SK-N-SH (cell line): Measurements from ENCODE around the gene ZBTB6.

Experiments
- EP300 ChIP-seq, 2 experiments: IDR thresholded peaks; 2 replicates each; pipeline versions ENCODE4 v1.4.0 to v1.6.1; 2012; ENCODE audit warnings: borderline replicate concordance in 1 of 2, low read depth in 1 of 2, low read length in 1 of 2
- POLR2AphosphoS5 ChIP-seq: IDR thresholded peaks from 2 replicates; pipeline ENCODE4 v1.6.1; 2012; ENCODE audit warnings: low read depth, low read length
- TCF12 ChIP-seq: IDR thresholded peaks from 2 replicates; pipeline ENCODE4 v1.4.0; 2012
- TF ChIP-seq, protein P1 (sequence below): IDR thresholded peaks from 2 replicates; pipeline ENCODE4; 2012
- TF ChIP-seq, protein P2 (sequence below): fragments of 200-600 bp; sonication (generic); IDR thresholded peaks from 2 replicates; pipeline ENCODE4 v1.6.1; 2017; ENCODE audit warnings: antibody characterized with exemption, mild to moderate bottlenecking, moderate library complexity
- TF ChIP-seq, protein P3 (sequence below): fragments of 150-350 bp; IDR thresholded peaks from 2 replicates; pipeline ENCODE4 v1.6.1; 2017; ENCODE audit warnings: antibody characterized with exemption, low read length, low read depth, borderline replicate concordance
- TF ChIP-seq, protein P4 (sequence below): IDR thresholded peaks from 2 replicates; pipeline ENCODE4 v1.4.0; 2012; ENCODE audit warnings: low read depth, borderline replicate concordance
- TF ChIP-seq, protein P5 (sequence below): IDR thresholded peaks from 2 replicates; pipeline ENCODE4 v1.4.0; 2012; ENCODE audit warnings: low read depth

DNA sequence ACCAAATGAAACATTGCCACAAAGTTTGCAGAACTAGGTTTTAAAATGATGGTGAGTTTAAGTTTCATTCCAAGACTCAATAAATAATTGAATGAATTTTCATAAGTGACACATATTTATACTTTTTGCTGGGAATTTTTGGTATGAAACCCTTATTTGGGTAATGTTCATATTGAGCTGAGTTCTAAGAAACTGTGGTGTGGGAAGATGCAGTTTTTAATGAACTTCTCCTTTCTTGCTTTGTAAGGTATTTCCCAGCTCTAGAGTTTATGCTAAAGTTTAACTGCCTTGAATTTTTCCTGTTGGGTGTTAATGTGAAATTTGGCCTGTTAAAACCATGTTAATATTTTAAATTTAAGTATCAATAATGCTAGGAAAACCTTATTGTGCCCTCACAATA lies 42.8 kb upstream of the ZBTB6 start:
- TF ChIP-seq, protein P1, sequence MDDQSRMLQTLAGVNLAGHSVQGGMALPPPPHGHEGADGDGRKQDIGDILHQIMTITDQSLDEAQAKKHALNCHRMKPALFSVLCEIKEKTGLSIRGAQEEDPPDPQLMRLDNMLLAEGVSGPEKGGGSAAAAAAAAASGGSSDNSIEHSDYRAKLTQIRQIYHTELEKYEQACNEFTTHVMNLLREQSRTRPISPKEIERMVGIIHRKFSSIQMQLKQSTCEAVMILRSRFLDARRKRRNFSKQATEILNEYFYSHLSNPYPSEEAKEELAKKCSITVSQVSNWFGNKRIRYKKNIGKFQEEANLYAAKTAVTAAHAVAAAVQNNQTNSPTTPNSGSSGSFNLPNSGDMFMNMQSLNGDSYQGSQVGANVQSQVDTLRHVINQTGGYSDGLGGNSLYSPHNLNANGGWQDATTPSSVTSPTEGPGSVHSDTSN: no peak
- TF ChIP-seq, protein P2, sequence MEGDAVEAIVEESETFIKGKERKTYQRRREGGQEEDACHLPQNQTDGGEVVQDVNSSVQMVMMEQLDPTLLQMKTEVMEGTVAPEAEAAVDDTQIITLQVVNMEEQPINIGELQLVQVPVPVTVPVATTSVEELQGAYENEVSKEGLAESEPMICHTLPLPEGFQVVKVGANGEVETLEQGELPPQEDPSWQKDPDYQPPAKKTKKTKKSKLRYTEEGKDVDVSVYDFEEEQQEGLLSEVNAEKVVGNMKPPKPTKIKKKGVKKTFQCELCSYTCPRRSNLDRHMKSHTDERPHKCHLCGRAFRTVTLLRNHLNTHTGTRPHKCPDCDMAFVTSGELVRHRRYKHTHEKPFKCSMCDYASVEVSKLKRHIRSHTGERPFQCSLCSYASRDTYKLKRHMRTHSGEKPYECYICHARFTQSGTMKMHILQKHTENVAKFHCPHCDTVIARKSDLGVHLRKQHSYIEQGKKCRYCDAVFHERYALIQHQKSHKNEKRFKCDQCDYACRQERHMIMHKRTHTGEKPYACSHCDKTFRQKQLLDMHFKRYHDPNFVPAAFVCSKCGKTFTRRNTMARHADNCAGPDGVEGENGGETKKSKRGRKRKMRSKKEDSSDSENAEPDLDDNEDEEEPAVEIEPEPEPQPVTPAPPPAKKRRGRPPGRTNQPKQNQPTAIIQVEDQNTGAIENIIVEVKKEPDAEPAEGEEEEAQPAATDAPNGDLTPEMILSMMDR: no peak
- no peak for TF ChIP-seq POLR2AphosphoS5
- no peak for TF ChIP-seq TCF12
- no peak for TF ChIP-seq EP300 (IDR thresholded peaks at IDR 0.05; ENCODE audit: borderline replicate concordance in 1 of 2, low read depth in 1 of 2, low read length in 1 of 2)
- TF ChIP-seq, protein P3, sequence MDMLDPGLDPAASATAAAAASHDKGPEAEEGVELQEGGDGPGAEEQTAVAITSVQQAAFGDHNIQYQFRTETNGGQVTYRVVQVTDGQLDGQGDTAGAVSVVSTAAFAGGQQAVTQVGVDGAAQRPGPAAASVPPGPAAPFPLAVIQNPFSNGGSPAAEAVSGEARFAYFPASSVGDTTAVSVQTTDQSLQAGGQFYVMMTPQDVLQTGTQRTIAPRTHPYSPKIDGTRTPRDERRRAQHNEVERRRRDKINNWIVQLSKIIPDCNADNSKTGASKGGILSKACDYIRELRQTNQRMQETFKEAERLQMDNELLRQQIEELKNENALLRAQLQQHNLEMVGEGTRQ: no peak
- TF ChIP-seq, protein P4, sequence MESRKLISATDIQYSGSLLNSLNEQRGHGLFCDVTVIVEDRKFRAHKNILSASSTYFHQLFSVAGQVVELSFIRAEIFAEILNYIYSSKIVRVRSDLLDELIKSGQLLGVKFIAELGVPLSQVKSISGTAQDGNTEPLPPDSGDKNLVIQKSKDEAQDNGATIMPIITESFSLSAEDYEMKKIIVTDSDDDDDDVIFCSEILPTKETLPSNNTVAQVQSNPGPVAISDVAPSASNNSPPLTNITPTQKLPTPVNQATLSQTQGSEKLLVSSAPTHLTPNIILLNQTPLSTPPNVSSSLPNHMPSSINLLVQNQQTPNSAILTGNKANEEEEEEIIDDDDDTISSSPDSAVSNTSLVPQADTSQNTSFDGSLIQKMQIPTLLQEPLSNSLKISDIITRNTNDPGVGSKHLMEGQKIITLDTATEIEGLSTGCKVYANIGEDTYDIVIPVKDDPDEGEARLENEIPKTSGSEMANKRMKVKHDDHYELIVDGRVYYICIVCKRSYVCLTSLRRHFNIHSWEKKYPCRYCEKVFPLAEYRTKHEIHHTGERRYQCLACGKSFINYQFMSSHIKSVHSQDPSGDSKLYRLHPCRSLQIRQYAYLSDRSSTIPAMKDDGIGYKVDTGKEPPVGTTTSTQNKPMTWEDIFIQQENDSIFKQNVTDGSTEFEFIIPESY: no peak
- TF ChIP-seq, protein P5, sequence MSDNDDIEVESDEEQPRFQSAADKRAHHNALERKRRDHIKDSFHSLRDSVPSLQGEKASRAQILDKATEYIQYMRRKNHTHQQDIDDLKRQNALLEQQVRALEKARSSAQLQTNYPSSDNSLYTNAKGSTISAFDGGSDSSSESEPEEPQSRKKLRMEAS: no peak
